Measurements from ENCODE around the gene ARF1. TPM values are rescaled to one million over a fixed set of nuclear protein-coding genes. Genes with fewer than 3 reads are reported as not detected.

Gene ARF1
- total and polyA plus RNA-seq, 2 of the 8 experiments (the other 6 are each of a cell fraction or from before 2014, with no cell fraction given), result 265 to 471 TPM

DNA sequence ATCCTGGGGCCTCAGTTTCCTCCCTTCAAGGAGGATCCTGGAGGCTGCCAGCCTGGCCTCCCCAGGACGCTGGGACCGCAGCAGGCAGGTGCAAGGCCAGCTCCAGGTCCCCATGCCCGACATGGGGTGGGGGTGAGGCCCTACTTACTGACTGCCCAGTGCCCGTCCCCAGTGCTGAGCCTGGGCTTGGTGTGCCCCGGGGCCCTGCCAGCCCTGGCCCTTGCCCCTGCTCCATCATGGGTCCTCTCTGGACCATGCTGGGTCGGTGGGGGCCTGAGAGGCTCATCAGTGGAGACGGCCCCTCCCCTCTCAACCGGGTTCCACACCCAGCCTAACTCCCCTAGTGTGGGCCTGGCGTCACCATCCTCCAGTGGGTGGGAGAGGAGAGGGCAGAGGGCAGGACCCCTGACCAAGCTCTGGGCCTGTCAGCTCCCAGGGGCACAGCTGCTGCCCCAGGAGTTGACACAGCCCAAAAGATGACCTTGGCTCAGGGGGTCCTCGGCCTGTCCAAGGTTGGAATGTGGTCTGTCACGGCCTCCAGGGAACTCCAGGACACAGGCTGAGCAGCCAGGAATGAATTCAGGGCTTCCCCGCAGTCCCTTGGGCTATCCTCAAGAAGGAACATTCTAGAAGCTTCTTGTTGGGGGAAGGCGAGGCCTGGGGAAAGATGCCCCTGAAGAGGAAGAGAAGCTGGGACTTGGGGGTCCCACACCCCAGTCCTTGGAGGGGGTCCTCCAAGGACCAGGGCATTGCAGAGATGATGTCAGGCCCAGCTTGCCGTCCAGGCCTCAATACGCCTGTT is 17.6 kb upstream of the ARF1 start (continued):
- TF ChIP-seq EZH2 (IDR thresholded peaks at IDR 0.05; ENCODE audit: low read depth, low read length, severe bottlenecking) (no peak), SP4 (IDR thresholded peaks at IDR 0.05; ENCODE audit: low read length) (no peak), RXRA (IDR thresholded peaks at IDR 0.05; ENCODE audit: insufficient read depth, low read depth, low read length) (no peak), CREB1 (IDR thresholded peaks at IDR 0.05) (no peak), POLR2A (IDR thresholded peaks at IDR 0.05; ENCODE audit: control extremely low read depth in 1 of 2, low read depth in 2 of 2, low read length in 2 of 2) (no peak)
